ENCODE data around the gene COMMD7.

- no peak for TF ChIP-seq ZFP30 (CRISPR knock-in tag; IDR thresholded peaks at IDR 0.05)
- TF ChIP-seq, protein P1, sequence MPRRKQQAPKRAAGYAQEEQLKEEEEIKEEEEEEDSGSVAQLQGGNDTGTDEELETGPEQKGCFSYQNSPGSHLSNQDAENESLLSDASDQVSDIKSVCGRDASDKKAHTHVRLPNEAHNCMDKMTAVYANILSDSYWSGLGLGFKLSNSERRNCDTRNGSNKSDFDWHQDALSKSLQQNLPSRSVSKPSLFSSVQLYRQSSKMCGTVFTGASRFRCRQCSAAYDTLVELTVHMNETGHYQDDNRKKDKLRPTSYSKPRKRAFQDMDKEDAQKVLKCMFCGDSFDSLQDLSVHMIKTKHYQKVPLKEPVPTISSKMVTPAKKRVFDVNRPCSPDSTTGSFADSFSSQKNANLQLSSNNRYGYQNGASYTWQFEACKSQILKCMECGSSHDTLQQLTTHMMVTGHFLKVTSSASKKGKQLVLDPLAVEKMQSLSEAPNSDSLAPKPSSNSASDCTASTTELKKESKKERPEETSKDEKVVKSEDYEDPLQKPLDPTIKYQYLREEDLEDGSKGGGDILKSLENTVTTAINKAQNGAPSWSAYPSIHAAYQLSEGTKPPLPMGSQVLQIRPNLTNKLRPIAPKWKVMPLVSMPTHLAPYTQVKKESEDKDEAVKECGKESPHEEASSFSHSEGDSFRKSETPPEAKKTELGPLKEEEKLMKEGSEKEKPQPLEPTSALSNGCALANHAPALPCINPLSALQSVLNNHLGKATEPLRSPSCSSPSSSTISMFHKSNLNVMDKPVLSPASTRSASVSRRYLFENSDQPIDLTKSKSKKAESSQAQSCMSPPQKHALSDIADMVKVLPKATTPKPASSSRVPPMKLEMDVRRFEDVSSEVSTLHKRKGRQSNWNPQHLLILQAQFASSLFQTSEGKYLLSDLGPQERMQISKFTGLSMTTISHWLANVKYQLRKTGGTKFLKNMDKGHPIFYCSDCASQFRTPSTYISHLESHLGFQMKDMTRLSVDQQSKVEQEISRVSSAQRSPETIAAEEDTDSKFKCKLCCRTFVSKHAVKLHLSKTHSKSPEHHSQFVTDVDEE (CRISPR knock-in tag; IDR thresholded peaks at IDR 0.05) = no peak
- no peak for TF ChIP-seq RARB (CRISPR knock-in tag; IDR thresholded peaks at IDR 0.05)
- TF ChIP-seq ISL1 (CRISPR knock-in tag; IDR thresholded peaks at IDR 0.05) = no peak
- no peak for TF ChIP-seq CSRNP3 (CRISPR knock-in tag; IDR thresholded peaks at IDR 0.05)
- no peak for TF ChIP-seq TOX (CRISPR knock-in tag; IDR thresholded peaks at IDR 0.05; ENCODE audit: borderline replicate concordance)
- TF ChIP-seq, protein P2, sequence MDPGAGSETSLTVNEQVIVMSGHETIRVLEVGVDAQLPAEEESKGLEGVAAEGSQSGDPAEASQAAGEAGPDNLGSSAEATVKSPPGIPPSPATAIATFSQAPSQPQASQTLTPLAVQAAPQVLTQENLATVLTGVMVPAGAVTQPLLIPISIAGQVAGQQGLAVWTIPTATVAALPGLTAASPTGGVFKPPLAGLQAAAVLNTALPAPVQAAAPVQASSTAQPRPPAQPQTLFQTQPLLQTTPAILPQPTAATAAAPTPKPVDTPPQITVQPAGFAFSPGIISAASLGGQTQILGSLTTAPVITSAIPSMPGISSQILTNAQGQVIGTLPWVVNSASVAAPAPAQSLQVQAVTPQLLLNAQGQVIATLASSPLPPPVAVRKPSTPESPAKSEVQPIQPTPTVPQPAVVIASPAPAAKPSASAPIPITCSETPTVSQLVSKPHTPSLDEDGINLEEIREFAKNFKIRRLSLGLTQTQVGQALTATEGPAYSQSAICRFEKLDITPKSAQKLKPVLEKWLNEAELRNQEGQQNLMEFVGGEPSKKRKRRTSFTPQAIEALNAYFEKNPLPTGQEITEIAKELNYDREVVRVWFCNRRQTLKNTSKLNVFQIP (CRISPR knock-in tag; IDR thresholded peaks at IDR 0.05; ENCODE audit: borderline replicate concordance, low read depth) = no peak
- no peak for TF ChIP-seq CREB5 (CRISPR knock-in tag; IDR thresholded peaks at IDR 0.05; ENCODE audit: low read depth)
- TF ChIP-seq GLIS3 (CRISPR knock-in tag; IDR thresholded peaks at IDR 0.05) = no peak
- no peak for TF ChIP-seq PPARA (CRISPR knock-in tag; IDR thresholded peaks at IDR 0.05; ENCODE audit: borderline replicate concordance)
- no peak for TF ChIP-seq ZNF70 (CRISPR knock-in tag; IDR thresholded peaks at IDR 0.05)
These were observed 12.9 kb upstream of the COMMD7 start for GRCh38 chr20:32756156-32756555.

All from SK-N-SH treated with all-trans-retinoic acid at 6 μM for 48 hours (cell line).